NCI-H510A (cell line): ENCODE results near the gene BMP7.

ENCODE experiments used
- DNase-seq: peaks from one replicate; lab custom pipeline; 2025; lab: John Stamatoyannopoulos, UW

BMP7 gene

DNA sequence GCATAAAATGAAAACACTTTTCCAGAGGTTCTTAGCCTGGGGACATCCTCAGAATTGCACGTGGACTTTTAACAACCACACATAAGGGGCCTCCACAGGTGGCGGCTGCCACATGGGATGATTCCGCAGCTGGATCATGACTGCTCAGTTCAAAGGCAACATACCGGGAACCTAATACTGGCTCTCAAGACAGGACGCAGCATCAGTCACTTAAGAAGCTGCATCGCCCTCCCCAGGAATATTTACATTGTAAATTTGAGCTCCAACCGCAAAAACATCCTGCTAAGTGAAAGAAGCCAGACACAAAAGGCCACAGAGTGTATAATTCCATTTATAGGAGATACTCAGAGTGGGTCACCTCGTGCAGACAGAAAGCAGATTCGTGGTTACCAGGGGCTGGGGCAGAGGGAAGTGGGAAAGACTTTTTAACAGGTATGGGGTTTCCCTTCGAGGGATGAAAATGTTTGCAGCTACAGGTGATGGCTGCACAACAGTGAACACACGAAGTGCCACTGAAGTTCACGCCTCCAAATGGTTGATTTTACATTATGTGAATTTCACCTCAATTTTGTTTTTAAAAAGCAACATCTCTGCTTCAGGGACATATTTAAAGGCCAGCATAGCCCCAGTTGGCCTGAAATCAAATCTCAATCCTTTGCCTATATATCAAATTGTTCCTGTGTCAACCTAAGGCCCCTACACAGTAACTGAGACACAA lies 141.5 kb downstream of the BMP7 start:
- DNase-seq = no peak

DNA sequence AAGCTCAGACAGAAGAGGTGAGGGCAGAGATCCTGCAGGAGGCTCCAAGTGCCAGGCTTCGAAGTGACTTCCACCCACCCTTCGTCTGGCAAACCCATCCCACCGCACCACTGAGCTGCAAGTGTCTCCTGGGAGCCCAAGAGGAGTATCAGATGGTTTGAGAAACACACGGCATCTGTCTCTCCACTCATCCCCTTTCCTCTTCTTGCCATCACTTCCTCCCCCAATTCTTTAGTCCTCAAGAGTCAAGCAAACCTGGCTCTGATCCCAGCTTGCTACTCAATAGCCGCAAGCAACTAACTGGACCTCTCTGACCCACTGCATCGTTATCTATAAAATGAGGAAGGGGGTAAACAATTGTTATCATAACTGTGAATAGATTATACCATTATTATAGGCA lies 142.1 kb downstream of the BMP7 start:
- DNase-seq = no peak

DNA sequence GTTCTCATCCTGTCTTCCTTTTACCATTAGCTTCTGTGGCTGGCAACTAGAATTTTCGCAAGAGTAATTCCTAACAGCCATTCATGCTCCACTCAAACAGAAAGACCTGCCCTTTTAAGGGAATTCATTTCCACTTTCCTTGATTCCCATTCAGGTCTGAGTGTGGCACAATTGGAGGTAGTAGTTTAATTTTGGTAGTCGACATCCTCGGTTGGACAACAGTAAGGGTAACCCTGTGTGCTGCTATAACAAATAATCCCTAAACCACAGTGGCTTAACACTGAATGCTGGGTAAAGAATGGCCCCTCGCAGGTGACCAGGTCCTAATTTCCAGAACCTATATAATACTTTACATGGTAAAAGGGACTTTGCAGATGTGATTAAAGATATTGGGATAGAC lies 142.9 kb downstream of the BMP7 start:
- no peak for DNase-seq

DNA sequence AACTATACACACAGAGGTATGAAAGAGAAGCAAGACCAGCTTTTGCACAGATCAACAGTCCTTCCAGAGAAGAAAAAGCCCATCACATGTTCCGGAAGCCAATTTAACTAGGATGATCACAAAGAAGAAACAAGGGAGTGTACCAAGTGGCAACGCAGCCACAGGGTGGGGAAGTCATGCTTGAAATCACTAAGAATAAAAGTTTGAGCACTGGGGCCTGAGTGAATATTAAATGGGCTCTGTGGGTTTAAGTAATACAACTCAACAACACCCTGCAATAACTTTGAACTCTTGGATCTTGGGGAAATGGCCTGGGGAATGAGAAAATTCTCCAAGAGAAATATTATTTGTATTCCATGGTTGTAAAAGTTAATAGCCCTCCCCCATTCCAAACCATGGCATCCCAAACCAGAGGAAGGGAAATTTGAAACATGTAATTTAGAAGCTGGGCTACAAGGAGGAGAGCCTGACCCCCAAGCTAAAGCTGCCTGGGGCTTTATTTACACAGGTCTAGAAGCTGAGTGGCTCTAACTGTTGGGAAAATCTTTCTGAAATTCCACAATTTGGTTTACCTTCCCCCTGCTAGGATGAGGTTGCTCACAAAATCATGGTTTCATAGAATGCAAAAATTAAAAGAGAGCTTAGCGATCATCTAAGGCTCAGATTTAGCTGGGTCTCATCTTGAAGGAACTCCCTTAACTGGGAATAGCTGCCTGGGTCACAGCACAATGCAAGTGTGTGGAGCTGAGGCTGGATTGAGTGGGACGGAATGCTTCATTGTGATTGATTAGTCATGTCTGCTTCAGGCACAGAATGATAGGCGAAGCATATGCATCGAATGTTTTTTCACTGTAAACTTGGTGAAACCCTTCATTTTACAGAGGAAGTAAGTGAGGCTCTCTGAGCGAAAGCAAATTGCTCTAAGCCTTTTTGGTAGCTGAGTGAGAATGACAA lies 143.6 kb downstream of the BMP7 start:
- DNase-seq = no peak

DNA sequence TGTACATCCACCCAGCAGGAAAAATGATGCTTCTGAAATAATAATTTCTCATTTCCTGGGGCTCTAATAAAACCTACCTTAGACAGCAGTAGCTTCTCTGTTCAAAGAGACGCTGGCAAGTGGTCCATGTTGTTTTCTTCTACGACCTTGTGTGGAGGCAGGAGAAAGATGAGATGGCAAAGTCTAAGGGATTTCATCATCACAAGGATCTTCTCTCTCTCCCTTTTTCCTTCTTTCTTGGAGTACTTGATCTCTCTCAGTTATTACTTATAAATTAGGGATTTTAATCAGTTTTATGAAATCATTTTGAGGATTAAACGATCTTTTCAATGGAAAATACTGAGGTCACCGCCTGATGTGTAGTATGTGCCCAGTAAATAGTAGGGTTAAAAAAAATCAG lies 147.5 kb downstream of the BMP7 start:
- DNase-seq = no peak
